HG03139 (cell line): ENCODE results near the gene HDAC10.
A peak's percentile ranks its signal among the peaks of the same experiment; 100 is the strongest.

Experiments
- ATAC-seq: cut with Tn5 transposase; IDR thresholded peaks from one replicate; pipeline ENCODE4 v1.9.1; 2021; ENCODE audit not compliant: unreplicated experiment

Gene HDAC10

DNA sequence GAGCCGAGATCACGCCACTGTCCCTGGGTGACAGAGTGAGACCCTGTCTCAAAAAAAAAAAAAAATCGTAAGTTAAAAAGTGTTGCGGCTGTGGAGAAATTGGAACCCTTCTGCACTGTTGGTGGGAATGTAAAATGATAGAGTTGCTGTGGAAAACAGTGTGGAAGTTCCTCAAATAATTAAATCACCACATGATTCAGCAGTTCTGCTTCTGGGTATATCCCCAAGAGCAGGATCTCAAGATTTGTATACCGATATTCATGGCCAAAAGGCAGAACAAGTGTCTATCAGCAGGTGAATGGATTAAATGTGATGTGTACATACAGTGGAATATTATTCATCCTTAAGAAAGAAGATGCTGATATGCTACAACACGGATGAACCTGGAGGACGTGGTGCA is 46.5 kb downstream of the HDAC10 start:
- no peak for ATAC-seq

DNA sequence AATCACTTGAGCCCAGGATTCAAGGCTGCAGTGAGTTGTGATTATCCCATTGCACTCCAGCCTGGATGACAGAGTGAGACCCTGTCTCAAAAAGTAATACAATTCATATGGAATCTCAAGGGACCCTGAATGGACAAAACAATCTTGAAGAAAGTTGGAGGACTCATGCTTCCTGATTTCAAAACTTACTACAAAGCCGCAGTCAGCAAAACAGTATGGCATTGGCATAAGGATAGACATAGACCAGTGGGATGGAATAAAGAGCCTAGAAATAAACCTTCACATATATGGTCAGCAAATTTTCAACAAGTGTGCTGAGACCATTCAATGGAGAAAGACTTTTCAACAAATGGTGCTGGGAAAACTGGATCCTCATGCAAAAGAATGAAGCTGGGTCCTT is 47.8 kb downstream of the HDAC10 start:
- ATAC-seq, result no peak

GRCh38 chr22:50202130-50202666 is 48.9 kb downstream of the HDAC10 start:
- ATAC-seq, result no peak

DNA sequence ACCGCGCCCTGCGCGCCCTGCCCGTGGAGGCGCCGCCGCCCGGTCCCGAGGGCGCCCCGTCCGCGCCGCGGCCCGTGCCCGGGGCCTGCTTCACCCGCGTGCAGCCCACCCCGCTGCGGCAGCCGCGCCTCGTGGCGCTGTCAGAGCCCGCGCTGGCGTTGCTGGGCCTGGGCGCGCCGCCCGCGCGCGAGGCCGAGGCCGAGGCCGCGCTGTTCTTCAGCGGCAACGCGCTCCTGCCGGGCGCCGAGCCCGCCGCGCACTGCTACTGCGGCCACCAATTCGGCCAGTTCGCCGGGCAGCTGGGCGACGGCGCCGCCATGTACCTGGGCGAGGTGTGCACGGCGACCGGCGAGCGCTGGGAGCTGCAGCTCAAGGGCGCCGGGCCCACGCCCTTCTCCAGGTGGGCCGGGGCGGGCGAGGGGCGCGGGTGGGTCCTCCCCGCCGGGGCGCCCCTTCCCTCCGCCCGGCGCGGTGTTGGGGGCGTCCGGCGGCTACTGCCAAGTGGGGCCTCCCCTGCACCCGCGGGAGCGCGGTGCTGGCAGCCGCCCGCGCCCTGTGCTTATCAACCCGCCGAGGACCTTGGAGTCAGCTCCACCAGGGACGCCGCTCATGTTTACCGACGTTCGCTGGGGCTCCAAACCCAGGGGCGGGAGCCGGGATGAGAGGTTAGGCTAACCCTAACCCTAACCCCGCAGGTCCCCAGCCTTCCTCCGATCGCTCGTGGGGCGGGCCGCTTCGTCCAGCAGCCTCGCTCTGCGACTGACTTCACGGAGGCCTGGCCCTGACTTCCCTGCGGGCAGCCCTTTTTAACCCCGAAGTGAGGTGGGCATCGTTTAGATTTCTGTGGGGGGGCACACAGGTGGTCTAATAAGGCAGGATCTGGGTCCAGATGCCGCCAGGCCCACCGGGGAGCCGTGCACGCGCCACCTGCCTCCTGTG is 49.6 kb downstream of the HDAC10 start:
- peak; percentile 27 for ATAC-seq

DNA sequence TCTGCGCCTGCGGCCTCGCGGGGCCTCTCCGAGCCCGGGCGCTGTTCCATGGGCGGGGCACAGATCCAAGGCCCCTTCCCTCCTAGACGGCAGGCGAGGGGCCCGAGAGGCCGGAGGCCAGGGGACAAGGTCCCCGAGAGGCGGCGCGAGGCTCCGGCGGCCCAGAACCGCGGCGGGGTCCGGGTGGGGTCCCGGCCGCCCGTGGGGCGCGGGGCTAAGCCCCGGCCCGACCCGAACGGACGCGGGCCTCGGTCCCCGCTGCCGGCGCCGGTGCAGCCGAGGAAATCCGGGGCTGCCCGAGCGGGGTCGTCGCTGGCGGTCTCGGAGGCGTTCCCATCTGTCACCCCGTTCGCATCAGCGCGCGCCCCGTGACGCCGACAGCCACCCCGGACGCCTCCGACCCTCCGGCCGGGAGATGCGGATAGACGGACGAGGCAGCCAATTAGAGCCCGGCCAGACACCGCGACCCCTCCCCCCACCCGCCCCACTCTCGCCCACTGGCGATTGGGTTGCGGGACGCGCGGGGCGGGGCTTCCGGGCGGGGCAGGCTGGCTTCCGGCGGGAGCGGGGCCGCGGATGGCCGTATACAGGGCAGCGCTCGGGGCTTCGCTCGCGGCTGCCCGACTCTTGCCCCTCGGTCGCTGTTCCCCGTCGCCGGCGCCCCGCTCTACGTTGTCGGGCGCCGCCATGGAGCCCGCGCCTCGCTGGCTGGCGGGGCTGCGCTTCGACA is 50.4 kb downstream of the HDAC10 start, which contains the start of gene SELENOO:
SELENOO (plus strand) TSS at position 551 of the 730 bp plus-strand sequence; CDS start at position 577, 26 bp downstream.
- peak; percentile 54 for ATAC-seq

DNA sequence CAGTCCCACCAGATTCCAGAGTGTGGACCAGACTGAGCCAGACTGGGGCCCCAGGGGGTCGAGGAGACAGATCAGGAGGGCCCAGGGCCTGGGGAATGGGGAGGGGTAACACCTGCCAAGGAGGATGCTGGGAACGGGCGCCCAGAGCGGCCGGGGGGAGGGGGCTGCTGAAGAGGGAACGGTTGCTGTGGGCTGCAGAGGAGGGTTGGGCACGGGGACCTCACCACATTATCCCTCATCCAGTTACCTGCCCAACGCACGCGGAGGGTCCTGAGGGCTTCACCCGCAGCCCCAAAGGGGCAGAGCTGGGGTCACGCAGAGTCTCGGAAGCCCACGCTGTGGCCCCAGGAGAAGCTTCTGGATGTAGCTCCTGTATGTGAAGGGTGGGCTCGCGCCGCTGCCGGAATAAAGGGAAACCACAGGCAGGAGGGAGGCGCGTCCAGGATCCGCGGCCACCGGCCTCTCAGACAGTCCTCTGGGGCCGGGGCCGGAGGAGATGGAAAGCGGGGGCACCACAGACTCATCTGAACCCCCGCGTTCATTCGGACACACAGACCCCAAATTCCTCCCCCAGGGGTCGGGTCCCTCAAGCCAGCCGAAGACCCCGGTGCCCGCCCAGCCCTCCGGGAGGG is 51.1 kb downstream of the HDAC10 start:
- no peak for ATAC-seq

DNA sequence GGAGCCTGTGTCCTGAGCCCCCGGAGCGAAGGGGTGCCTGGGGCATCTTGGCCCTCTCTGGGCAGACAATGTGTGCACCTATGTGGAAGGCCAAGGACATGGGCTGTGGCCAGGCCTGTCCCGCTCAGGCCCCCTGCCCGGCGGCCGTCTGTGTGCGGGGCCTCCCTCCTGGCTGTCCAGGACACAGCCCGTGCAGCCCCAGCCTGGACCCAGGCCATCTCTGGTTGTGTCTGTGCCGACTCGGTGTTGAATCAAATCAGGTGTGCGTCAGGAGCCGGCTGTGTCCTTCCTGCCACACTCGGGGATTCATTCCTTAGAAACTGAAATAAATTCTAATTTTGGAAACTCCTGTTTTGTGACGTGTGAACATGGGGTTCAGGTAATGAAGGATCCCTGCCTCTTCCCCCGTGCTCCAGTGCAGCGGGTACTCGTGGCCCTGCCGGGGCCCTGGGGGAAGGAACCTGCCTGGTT is 51.8 kb downstream of the HDAC10 start:
- no peak for ATAC-seq

- ATAC-seq, result no peak
Measured at GRCh38 chr22:50198624-50199017, 52.4 kb downstream of the HDAC10 start.

- ATAC-seq, result no peak
Measured at GRCh38 chr22:50197856-50198623, 53.0 kb downstream of the HDAC10 start.

DNA sequence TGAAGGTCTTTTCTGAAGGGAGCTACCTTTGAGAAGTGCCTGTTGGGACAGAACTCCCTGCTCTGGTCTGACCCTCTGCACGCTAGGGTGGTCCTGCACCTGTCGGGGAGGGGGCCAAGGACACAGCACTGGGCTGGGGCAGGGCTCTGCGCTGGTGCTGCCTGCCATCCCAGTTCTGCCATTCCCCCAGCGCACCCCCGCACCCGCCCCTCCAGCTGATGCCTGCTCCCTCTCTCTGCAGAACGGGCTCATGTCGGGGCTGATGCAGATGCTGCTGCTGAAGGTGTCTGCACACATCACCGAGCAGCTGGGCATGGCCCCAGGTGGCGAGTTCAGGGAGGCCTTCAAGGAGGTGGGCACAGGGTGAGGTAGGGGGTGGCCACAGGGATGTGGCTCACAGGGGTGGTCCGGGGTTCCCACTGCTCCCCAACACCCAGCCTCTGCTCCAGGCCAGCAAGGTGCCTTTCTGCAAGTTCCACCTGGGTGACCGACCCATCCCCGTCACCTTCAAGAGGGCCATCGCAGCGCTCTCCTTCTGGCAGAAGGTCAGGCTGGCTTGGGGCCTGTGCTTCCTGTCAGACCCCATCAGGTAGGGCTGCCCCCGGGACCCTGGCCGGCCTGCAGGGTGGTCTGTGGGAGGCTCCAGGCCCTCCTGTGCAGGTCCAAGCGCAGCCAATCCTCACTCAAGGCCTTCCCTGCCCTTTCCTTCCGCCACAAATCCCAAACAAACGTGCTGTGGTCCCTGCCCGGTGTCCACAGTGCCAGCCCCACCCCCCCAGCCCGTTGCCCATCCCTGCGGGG is 53.9 kb downstream of the HDAC10 start:
- no peak for ATAC-seq

- no peak for ATAC-seq
Measured at GRCh38 chr22:50196256-50196655, 54.8 kb downstream of the HDAC10 start.
